ENCODE results near the gene NDUFA3.

Gene NDUFA3

DNA sequence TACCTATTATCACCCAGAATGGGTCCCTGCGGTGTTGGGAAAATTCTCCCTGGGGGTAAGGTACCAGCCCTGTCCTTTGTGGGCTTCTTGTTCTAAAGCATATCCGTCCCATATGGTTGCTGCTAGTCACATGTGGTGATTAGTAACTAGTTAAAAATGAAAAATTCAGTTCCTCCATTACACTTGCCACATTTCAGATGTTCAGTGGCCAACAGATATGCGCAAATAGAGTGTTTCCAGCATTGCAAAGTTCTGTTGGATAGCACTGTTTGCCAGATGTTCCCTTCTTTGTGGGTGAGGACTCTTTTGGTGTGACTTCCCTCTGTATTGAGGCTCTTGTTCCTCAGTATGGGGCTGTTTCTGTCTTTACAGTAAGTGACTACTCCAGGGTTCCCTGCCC, 38.7 kb downstream of the NDUFA3 start:
- TF ChIP-seq, protein P1, sequence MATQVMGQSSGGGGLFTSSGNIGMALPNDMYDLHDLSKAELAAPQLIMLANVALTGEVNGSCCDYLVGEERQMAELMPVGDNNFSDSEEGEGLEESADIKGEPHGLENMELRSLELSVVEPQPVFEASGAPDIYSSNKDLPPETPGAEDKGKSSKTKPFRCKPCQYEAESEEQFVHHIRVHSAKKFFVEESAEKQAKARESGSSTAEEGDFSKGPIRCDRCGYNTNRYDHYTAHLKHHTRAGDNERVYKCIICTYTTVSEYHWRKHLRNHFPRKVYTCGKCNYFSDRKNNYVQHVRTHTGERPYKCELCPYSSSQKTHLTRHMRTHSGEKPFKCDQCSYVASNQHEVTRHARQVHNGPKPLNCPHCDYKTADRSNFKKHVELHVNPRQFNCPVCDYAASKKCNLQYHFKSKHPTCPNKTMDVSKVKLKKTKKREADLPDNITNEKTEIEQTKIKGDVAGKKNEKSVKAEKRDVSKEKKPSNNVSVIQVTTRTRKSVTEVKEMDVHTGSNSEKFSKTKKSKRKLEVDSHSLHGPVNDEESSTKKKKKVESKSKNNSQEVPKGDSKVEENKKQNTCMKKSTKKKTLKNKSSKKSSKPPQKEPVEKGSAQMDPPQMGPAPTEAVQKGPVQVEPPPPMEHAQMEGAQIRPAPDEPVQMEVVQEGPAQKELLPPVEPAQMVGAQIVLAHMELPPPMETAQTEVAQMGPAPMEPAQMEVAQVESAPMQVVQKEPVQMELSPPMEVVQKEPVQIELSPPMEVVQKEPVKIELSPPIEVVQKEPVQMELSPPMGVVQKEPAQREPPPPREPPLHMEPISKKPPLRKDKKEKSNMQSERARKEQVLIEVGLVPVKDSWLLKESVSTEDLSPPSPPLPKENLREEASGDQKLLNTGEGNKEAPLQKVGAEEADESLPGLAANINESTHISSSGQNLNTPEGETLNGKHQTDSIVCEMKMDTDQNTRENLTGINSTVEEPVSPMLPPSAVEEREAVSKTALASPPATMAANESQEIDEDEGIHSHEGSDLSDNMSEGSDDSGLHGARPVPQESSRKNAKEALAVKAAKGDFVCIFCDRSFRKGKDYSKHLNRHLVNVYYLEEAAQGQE (IDR thresholded peaks at IDR 0.05; ENCODE audit: insufficient read depth in 1 of 2, low read depth in 2 of 2, low read length in 2 of 2), result no peak
- TF ChIP-seq SIN3A (IDR thresholded peaks at IDR 0.05; ENCODE audit: borderline replicate concordance, insufficient read depth, low read length) (no peak), FOXP2 (optimal IDR thresholded peaks at IDR 0.05; ENCODE audit: borderline replicate concordance, extremely low read depth, extremely low read length, insufficient read depth) (no peak), POLR2AphosphoS5 (IDR thresholded peaks at IDR 0.05; ENCODE audit: low read depth, low read length) (no peak), TAF1 (IDR thresholded peaks at IDR 0.05; ENCODE audit: borderline replicate concordance, insufficient read depth, low read length) (no peak)

- TF ChIP-seq SIN3A (IDR thresholded peaks at IDR 0.05; ENCODE audit: borderline replicate concordance, insufficient read depth, low read length) (no peak), FOXP2 (optimal IDR thresholded peaks at IDR 0.05; ENCODE audit: borderline replicate concordance, extremely low read depth, extremely low read length, insufficient read depth) (no peak)
Measured at GRCh38 chr19:54142166-54142780, 39.6 kb downstream of the NDUFA3 start.

- TF ChIP-seq POLR2AphosphoS5 (IDR thresholded peaks at IDR 0.05; ENCODE audit: low read depth, low read length), result no peak
- no peak for TF ChIP-seq SIN3A (IDR thresholded peaks at IDR 0.05; ENCODE audit: borderline replicate concordance, insufficient read depth, low read length)
- TF ChIP-seq TAF1 (IDR thresholded peaks at IDR 0.05; ENCODE audit: borderline replicate concordance, insufficient read depth, low read length), result no peak
- no peak for TF ChIP-seq FOXP2 (optimal IDR thresholded peaks at IDR 0.05; ENCODE audit: borderline replicate concordance, extremely low read depth, extremely low read length, insufficient read depth)
- TF ChIP-seq, protein P1 (IDR thresholded peaks at IDR 0.05; ENCODE audit: insufficient read depth in 1 of 2, low read depth in 2 of 2, low read length in 2 of 2), result no peak
Measured at GRCh38 chr19:54145541-54146158, 43.0 kb downstream of the NDUFA3 start.

GRCh38 chr19:54147676-54148075, 45.0 kb downstream of the NDUFA3 start:
- no peak for TF ChIP-seq FOXP2 (optimal IDR thresholded peaks at IDR 0.05; ENCODE audit: borderline replicate concordance, extremely low read depth, extremely low read length, insufficient read depth)
- TF ChIP-seq POLR2AphosphoS5 (IDR thresholded peaks at IDR 0.05; ENCODE audit: low read depth, low read length), result no peak
- TF ChIP-seq, protein P1 (IDR thresholded peaks at IDR 0.05; ENCODE audit: insufficient read depth in 1 of 2, low read depth in 2 of 2, low read length in 2 of 2), result no peak
- TF ChIP-seq TAF1 (IDR thresholded peaks at IDR 0.05; ENCODE audit: borderline replicate concordance, insufficient read depth, low read length), result no peak
- TF ChIP-seq SIN3A (IDR thresholded peaks at IDR 0.05; ENCODE audit: borderline replicate concordance, insufficient read depth, low read length), result no peak

DNA sequence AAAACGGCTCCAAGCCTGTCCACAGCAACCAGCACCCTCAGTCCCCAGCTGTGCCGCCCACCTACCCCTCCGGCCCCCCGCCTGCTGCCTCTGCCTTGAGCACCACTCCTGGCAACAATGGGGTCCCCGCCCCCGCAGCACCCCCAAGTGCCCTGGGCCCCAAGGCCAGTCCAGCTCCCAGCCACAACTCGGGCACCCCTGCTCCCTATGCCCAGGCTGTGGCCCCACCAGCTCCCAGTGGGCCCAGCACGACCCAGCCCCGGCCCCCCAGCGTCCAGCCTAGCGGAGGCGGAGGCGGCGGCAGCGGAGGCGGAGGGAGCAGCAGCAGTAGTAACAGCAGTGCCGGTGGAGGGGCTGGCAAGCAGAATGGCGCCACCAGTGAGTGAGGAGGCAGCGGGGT, 45.5 kb downstream of the NDUFA3 start:
- TF ChIP-seq FOXP2 (optimal IDR thresholded peaks at IDR 0.05; ENCODE audit: borderline replicate concordance, extremely low read depth, extremely low read length, insufficient read depth) (no peak), TAF1 (IDR thresholded peaks at IDR 0.05; ENCODE audit: borderline replicate concordance, insufficient read depth, low read length) (no peak), SIN3A (IDR thresholded peaks at IDR 0.05; ENCODE audit: borderline replicate concordance, insufficient read depth, low read length) (no peak), POLR2AphosphoS5 (IDR thresholded peaks at IDR 0.05; ENCODE audit: low read depth, low read length) (no peak)
- TF ChIP-seq, protein P1 (IDR thresholded peaks at IDR 0.05; ENCODE audit: insufficient read depth in 1 of 2, low read depth in 2 of 2, low read length in 2 of 2), result no peak

Data from PFSK-1 (cell line).